ENCODE results near the gene NDE1. TPM values are rescaled to one million over a fixed set of nuclear protein-coding genes. Genes with fewer than 3 reads are reported as not detected.

NDE1 gene
- total and polyA plus RNA-seq, 2 donors (not counting 1 experiment from before 2014, with no cell fraction given) = 33.5 to 149 TPM

GRCh38 chr16:15703029-15703736, 53.1 kb downstream of the NDE1 start:
- Histone ChIP-seq H3K4me1 (ENCODE audit: control insufficient read depth in 2 of 2, insufficient read depth in 2 of 2, low read length in 2 of 2) (no peaks in the 10 kb centered on the region), H3K27ac (ENCODE audit: low read length in 2 of 2) (no peak overlapping the region), H3K4me2 (replicated peaks; ENCODE audit: low read depth, low read length, poor library complexity, severe bottlenecking) (no peak overlapping the region), H3K4me3 (ENCODE audit: control extremely low read depth in 1 of 5, extremely low read depth in 1 of 5, insufficient read depth in 1 of 5, low read depth in 2 of 5, low read length in 4 of 5) (no peak overlapping the region), H3K79me2 (ENCODE audit: control insufficient read depth, insufficient read depth, low read length) (peaks cover 11% of the 10 kb centered on the region), H3K36me3 (replicated peaks in 1 of 2; ENCODE audit: control extremely low read depth in 1 of 2, control insufficient read depth in 1 of 2, extremely low read depth in 1 of 2, insufficient read depth in 2 of 2, low read length in 1 of 2) (peaks cover 0 to 47% of the 10 kb centered on the region in 2 experiments), H3K9ac (ENCODE audit: low read length) (no peak overlapping the region), H3K27me3 (replicated peaks in 1 of 4; ENCODE audit: control extremely low read depth in 1 of 4, control insufficient read depth in 3 of 4, insufficient read depth in 4 of 4, low read length in 3 of 4) (no peaks in the 10 kb centered on the region), H3K9me3 (ENCODE audit: control extremely low read depth in 1 of 3, control insufficient read depth in 2 of 3, insufficient read depth in 1 of 3, low read length in 2 of 3) (no peaks in the 10 kb centered on the region), H2AFZ (ENCODE audit: insufficient read depth, low read depth, low read length, poor library complexity, severe bottlenecking) (no peak overlapping the region), H4K20me1 (ENCODE audit: control insufficient read depth, insufficient read depth, low read length, poor library complexity, severe bottlenecking) (peaks cover 20% of the 10 kb centered on the region)
- H3K9me3 Mint-ChIP-seq (ENCODE audit: insufficient read depth) = no peaks in the 10 kb centered on the region
- H3K4me3 Mint-ChIP-seq = no peak overlapping the region
- peak overlapping the region; percentile 38 for H3K27ac Mint-ChIP-seq
- TF ChIP-seq, protein P1, sequence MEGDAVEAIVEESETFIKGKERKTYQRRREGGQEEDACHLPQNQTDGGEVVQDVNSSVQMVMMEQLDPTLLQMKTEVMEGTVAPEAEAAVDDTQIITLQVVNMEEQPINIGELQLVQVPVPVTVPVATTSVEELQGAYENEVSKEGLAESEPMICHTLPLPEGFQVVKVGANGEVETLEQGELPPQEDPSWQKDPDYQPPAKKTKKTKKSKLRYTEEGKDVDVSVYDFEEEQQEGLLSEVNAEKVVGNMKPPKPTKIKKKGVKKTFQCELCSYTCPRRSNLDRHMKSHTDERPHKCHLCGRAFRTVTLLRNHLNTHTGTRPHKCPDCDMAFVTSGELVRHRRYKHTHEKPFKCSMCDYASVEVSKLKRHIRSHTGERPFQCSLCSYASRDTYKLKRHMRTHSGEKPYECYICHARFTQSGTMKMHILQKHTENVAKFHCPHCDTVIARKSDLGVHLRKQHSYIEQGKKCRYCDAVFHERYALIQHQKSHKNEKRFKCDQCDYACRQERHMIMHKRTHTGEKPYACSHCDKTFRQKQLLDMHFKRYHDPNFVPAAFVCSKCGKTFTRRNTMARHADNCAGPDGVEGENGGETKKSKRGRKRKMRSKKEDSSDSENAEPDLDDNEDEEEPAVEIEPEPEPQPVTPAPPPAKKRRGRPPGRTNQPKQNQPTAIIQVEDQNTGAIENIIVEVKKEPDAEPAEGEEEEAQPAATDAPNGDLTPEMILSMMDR (IDR thresholded peaks at IDR 0.05) = no peak
- peaks cover 6% of the 10 kb centered on the region for H3K4me1 Mint-ChIP-seq
- DNase-seq (no peak), ATAC-seq (ENCODE audit: low read depth) (no peak)
- intact Hi-C loops (cut with micrococcal nuclease) = loop anchor here (5.0 kb wide), 1 partner anchor 61 kb away; the partner anchor contains the start of gene MARF1
- WGBS (ENCODE audit: insufficient coverage) = 86% methylated on average over 7 of the region's 14 CpGs
- POLR2A ChIA-PET = no interaction called here
- CTCF ChIA-PET = interaction anchor here (0.8 to 3.2 kb wide), 9 partner anchors 10 to 276 kb away, joined by 3 to 22 read pairs (median 4); no protein-coding TSS in a partner anchor
- no peaks in the 10 kb centered on the region for H3K27me3 Mint-ChIP-seq

DNA sequence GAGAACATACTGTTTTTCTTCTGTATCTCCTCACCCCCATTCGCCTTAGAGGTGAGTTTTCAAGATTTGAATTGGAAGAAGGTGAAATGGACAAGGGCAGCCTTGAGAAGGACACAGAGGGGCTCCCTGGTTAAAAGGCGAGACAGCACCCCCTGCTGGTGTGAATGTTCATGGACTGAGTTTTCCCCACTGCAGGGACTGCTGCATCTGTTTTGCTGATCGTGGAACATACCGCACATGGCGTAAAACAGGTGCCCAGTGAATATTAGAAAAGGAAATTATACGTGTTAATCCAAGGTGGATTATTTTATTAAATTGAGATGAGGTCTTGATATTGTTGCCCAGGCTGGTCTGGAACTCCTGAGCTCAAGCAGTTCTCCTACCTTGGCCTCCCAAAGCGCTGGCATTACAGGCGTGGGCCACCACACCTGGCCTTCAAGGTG, 54.5 kb downstream of the NDE1 start:
- Histone ChIP-seq H3K27me3 (replicated peaks in 1 of 4; ENCODE audit: control extremely low read depth in 1 of 4, control insufficient read depth in 3 of 4, insufficient read depth in 4 of 4, low read length in 3 of 4) (no peaks in the 10 kb centered on the region), H3K79me2 (ENCODE audit: control insufficient read depth, insufficient read depth, low read length) (peaks cover 12% of the 10 kb centered on the region), H3K27ac (ENCODE audit: low read length in 2 of 2) (no peak overlapping the region), H4K20me1 (ENCODE audit: control insufficient read depth, insufficient read depth, low read length, poor library complexity, severe bottlenecking) (peaks cover 20% of the 10 kb centered on the region), H3K4me2 (replicated peaks; ENCODE audit: low read depth, low read length, poor library complexity, severe bottlenecking) (no peak overlapping the region), H3K4me3 (ENCODE audit: control extremely low read depth in 1 of 5, extremely low read depth in 1 of 5, insufficient read depth in 1 of 5, low read depth in 2 of 5, low read length in 4 of 5) (no peak overlapping the region), H3K4me1 (ENCODE audit: control insufficient read depth in 2 of 2, insufficient read depth in 2 of 2, low read length in 2 of 2) (no peaks in the 10 kb centered on the region), H3K9ac (ENCODE audit: low read length) (no peak overlapping the region), H3K9me3 (ENCODE audit: control extremely low read depth in 1 of 3, control insufficient read depth in 2 of 3, insufficient read depth in 1 of 3, low read length in 2 of 3) (no peaks in the 10 kb centered on the region), H3K36me3 (replicated peaks in 1 of 2; ENCODE audit: control extremely low read depth in 1 of 2, control insufficient read depth in 1 of 2, extremely low read depth in 1 of 2, insufficient read depth in 2 of 2, low read length in 1 of 2) (peaks cover 0 to 39% of the 10 kb centered on the region in 2 experiments), H2AFZ (ENCODE audit: insufficient read depth, low read depth, low read length, poor library complexity, severe bottlenecking) (no peak overlapping the region)
- no peaks in the 10 kb centered on the region for H3K9me3 Mint-ChIP-seq (ENCODE audit: insufficient read depth)
- no peaks in the 10 kb centered on the region for H3K27me3 Mint-ChIP-seq
- DNase-seq (peak; percentile 76), ATAC-seq (ENCODE audit: low read depth) (peak; percentile 72)
- H3K4me3 Mint-ChIP-seq = no peak overlapping the region
- CTCF ChIA-PET = interaction anchor here (0.8 to 3.2 kb wide), 16 partner anchors 8 to 280 kb away, joined by 3 to 22 read pairs (median 4); no protein-coding TSS in a partner anchor
- peaks cover 6% of the 10 kb centered on the region for H3K4me1 Mint-ChIP-seq
- intact Hi-C loops (cut with micrococcal nuclease) = loop anchor here (1.0 to 5.0 kb wide), 3 partner anchors 62 to 423 kb away; partner anchors contain the start of genes BMERB1 and MARF1
- WGBS (ENCODE audit: insufficient coverage) = 64% methylated on average over 7 of the region's 8 CpGs
- POLR2A ChIA-PET = no interaction called here
- no peak overlapping the region for H3K27ac Mint-ChIP-seq
- no peak for TF ChIP-seq EZH2 (IDR thresholded peaks at IDR 0.05; ENCODE audit: borderline replicate concordance, insufficient read depth, low read depth, low read length, poor library complexity, severe bottlenecking)
- TF ChIP-seq, protein P1 (IDR thresholded peaks at IDR 0.05) = peak; percentile 92
